GM12878 (cell line): ENCODE results near the gene DNAAF1. TPM values are rescaled to one million over a fixed set of nuclear protein-coding genes. Genes with fewer than 3 reads are reported as not detected.

Experiments used
- ATAC-seq: fragments of 200-7000 bp; cut with Tn5 transposase; 3 replicates; pipeline ENCODE4 v1.9.1; 2020; ENCODE audit warnings: mild to moderate bottlenecking, moderate library complexity
- BruUV-seq: library from RNA; stranded (reverse); fragments of 400-500 nt; replicated peaks from 2 replicates; lab custom pipeline; 2021; lab: Mats Ljungman, UMichigan
- CTCF ChIA-PET: fragments of 300-600 bp; sonication (Branson Sonifier 250); formaldehyde crosslinking; extraction: SDS; loops from one replicate; lab custom pipeline; 2021; ENCODE audit warnings: inconsistent platforms; lab: Yijun Ruan, JAX
- POLR2A ChIA-PET: fragments of 350-600 bp; formaldehyde crosslinking; extraction: SDS; loops from one replicate; lab custom pipeline; 2021; ENCODE audit warnings: inconsistent platforms; lab: Charles Lee
- RAD21 ChIA-PET: fragments of 300-600 bp; sonication (Branson Sonifier 250); formaldehyde crosslinking; loops from one replicate; lab custom pipeline; 2023; ENCODE audit warnings: antibody characterized with exemption; ENCODE audit not compliant: unreplicated experiment; lab: Charles Lee
- SMC1A ChIA-PET: fragments of 300-600 bp; sonication (Branson Sonifier 250); formaldehyde crosslinking; loops from one replicate; lab custom pipeline; 2023; ENCODE audit not compliant: unreplicated experiment, uncharacterized antibody; lab: Charles Lee
- DNase-seq: peaks from one replicate; pipeline ENCODE4 v3.0.0-alpha.2; 2011; ENCODE audit warnings: low read depth, low spot score
- FAIRE-seq: peaks from 3 replicates; lab custom pipeline; 2011; peaks lifted over from hg19 to GRCh38; lab: Jason Lieb, UNC
- H2AFZ ChIP-seq: 2 replicates; pipeline ENCODE4 v1.6.0; 2011; ENCODE audit warnings: low read depth, low read length, control low read depth; ENCODE audit not compliant: control insufficient read depth
- H3K27ac ChIP-seq: 2 replicates; pipeline ENCODE4 v1.5.1; 2011; ENCODE audit warnings: control low read depth; ENCODE audit not compliant: control insufficient read depth, insufficient read depth
- H3K27me3 ChIP-seq, 2 experiments: replicated peaks in 1 of 2; 2 replicates each; pipeline versions ENCODE4 v1.6.0 to v1.6.1; 2011; ENCODE audit warnings: low read length in 1 of 2; ENCODE audit not compliant: control insufficient read depth in 2 of 2, insufficient read depth in 2 of 2
- H3K36me3 ChIP-seq, 2 experiments: 2 replicates each; pipeline ENCODE4 v1.5.1; 2011; ENCODE audit warnings: low read length in 1 of 2; ENCODE audit not compliant: control insufficient read depth in 2 of 2, insufficient read depth in 2 of 2
- H3K4me1 ChIP-seq: 2 replicates; pipeline ENCODE4 v1.6.1; 2011; ENCODE audit warnings: mild to moderate bottlenecking, low read length, moderate library complexity, mixed read lengths; ENCODE audit not compliant: control insufficient read depth, insufficient read depth
- H3K4me2 ChIP-seq: 2 replicates; pipeline ENCODE4 v1.6.0; 2011; ENCODE audit warnings: control low read depth; ENCODE audit not compliant: control insufficient read depth, insufficient read depth
- H3K4me3 ChIP-seq: fragments of 200-600 bp; sonication (generic); 2 replicates; pipeline ENCODE4 v1.5.1; 2016
- H3K79me2 ChIP-seq: 2 replicates; pipeline ENCODE4 v1.6.0; 2011; ENCODE audit warnings: low read length; ENCODE audit not compliant: control insufficient read depth, insufficient read depth
- H3K9ac ChIP-seq: 2 replicates; pipeline ENCODE4 v1.8.0; 2011; ENCODE audit warnings: low read length, control low read depth, mixed read lengths; ENCODE audit not compliant: control insufficient read depth, insufficient read depth
- H3K9me3 ChIP-seq: replicated peaks from 3 replicates; pipeline ENCODE4 v1.5.1; 2011; ENCODE audit warnings: mild to moderate bottlenecking, low read length; ENCODE audit not compliant: control insufficient read depth, insufficient read depth
- H4K20me1 ChIP-seq: 2 replicates; pipeline ENCODE4 v1.6.0; 2011; ENCODE audit not compliant: control insufficient read depth, insufficient read depth
- BCL3 ChIP-seq: IDR thresholded peaks from 2 replicates; pipeline ENCODE4 v1.6.1; 2011; ENCODE audit warnings: borderline replicate concordance, low read depth, mild to moderate bottlenecking, moderate library complexity, low read length; ENCODE audit not compliant: insufficient read depth, poor library complexity, severe bottlenecking
- BHLHE40 ChIP-seq, 2 experiments: fragments of 450-650 bp in 1 of 2; IDR thresholded peaks; 2 replicates each; pipeline ENCODE4 v1.6.1; 2011 to 2017; ENCODE audit warnings: low read depth in 2 of 2, borderline replicate concordance in 1 of 2, improper control_type of control experiment in 1 of 2, low read length in 1 of 2, mild to moderate bottlenecking in 1 of 2
- BRCA1 ChIP-seq: IDR thresholded peaks from 2 replicates; pipeline ENCODE4 v1.6.1; 2011; ENCODE audit warnings: low read depth, low read length, improper control_type of control experiment
- CBX3 ChIP-seq: fragments of 200-600 bp; sonication (generic); IDR thresholded peaks from 2 replicates; pipeline ENCODE4 v1.6.1; 2016; ENCODE audit warnings: low read depth, borderline replicate concordance
- CREM ChIP-seq: IDR thresholded peaks from 2 replicates; pipeline ENCODE4 v1.6.1; 2014; ENCODE audit warnings: antibody characterized with exemption, low read depth
- E2F8 ChIP-seq: fragments of 450-650 bp; IDR thresholded peaks from 2 replicates; pipeline ENCODE4 v1.6.1; 2018; ENCODE audit warnings: mild to moderate bottlenecking, low read depth, moderate library complexity; ENCODE audit not compliant: partially characterized antibody
- EGR1 ChIP-seq, 2 experiments: IDR thresholded peaks; 1 replicate in 1 of 2; 2 replicates in 1 of 2; pipeline ENCODE4 v1.6.1; 2011 to 2012; ENCODE audit warnings: low read depth in 2 of 2, low read length in 2 of 2, borderline replicate concordance in 1 of 2, mild to moderate bottlenecking in 1 of 2, moderate library complexity in 1 of 2
- FOS ChIP-seq: IDR thresholded peaks from 3 replicates; pipeline ENCODE4 v1.6.1; 2011; ENCODE audit warnings: borderline replicate concordance; ENCODE audit not compliant: insufficient read length; ENCODE audit errors: extremely low read depth
- MEF2A ChIP-seq: IDR thresholded peaks from 2 replicates; pipeline ENCODE4 v1.6.1; 2011; ENCODE audit warnings: low read depth, mild to moderate bottlenecking, low read length, moderate library complexity; ENCODE audit not compliant: insufficient read depth
- NFXL1 ChIP-seq: fragments of 450-650 bp; IDR thresholded peaks from 2 replicates; pipeline ENCODE4 v1.6.1; 2017; ENCODE audit warnings: antibody characterized with exemption, mild to moderate bottlenecking, borderline replicate concordance
- NFYB ChIP-seq: IDR thresholded peaks from 2 replicates; pipeline ENCODE4 v1.6.1; 2011; ENCODE audit warnings: low read depth, mild to moderate bottlenecking, low read length, improper control_type of control experiment, moderate library complexity; ENCODE audit not compliant: insufficient read depth
- NKRF ChIP-seq: fragments of 450-650 bp; conservative IDR thresholded peaks from 2 replicates; pipeline ENCODE4 v1.6.1; 2017; ENCODE audit warnings: mild to moderate bottlenecking, moderate library complexity
- NRF1 ChIP-seq: conservative IDR thresholded peaks from 2 replicates; pipeline ENCODE4 v1.6.1; 2011; ENCODE audit warnings: mild to moderate bottlenecking, low read depth, low read length, improper control_type of control experiment
- SMC3 ChIP-seq: IDR thresholded peaks from 2 replicates; pipeline ENCODE4 v1.6.1; 2011; ENCODE audit warnings: low read length, improper control_type of control experiment, borderline replicate concordance
- SUZ12 ChIP-seq: fragments of 200-600 bp; sonication (generic); IDR thresholded peaks from one replicate; pipeline ENCODE4 v1.6.1; 2018; ENCODE audit warnings: antibody characterized with exemption, mild to moderate bottlenecking; ENCODE audit not compliant: unreplicated experiment
- TCF7 ChIP-seq: IDR thresholded peaks from 2 replicates; pipeline ENCODE4 v1.6.1; 2014; ENCODE audit warnings: antibody characterized with exemption, borderline replicate concordance
- ZNF274 ChIP-seq: IDR thresholded peaks from one replicate; pipeline ENCODE4 v1.8.0; 2011; ENCODE audit not compliant: insufficient read length, insufficient read depth
- ZSCAN29 ChIP-seq: fragments of 450-650 bp; IDR thresholded peaks from 2 replicates; pipeline ENCODE4 v1.6.1; 2017; ENCODE audit warnings: mild to moderate bottlenecking, moderate library complexity
- ZZZ3 ChIP-seq: IDR thresholded peaks from 2 replicates; pipeline ENCODE4 v1.6.1; 2011; ENCODE audit warnings: low read depth; ENCODE audit not compliant: control insufficient read depth, insufficient read length
- WGBS: methylation state at CpG from one replicate; pipeline ENCODE4 v1.1.6; 2016; ENCODE audit warnings: low lambda C conversion rate; ENCODE audit not compliant: insufficient replicate concordance, insufficient coverage; ENCODE audit errors: missing lambda C conversion rate; 5-methylcytosine and 5-hydroxymethylcytosine counted together
- in situ Hi-C: fragments of 300-500 bp; cut with MboI; formaldehyde crosslinking; loops from 9 replicates; pipeline ENCODE4 v1.14.3; 2018; ENCODE audit warnings: mixed read lengths
- intact Hi-C: fragments of 100-400 bp; cut with micrococcal nuclease; formaldehyde crosslinking; loops from one replicate; pipeline ENCODE4 v1.14.2; 2022; ENCODE audit not compliant: unreplicated experiment
- polyA plus RNA-seq, 11 experiments: library from polyadenylated mRNA; depleted of rRNA in 4 of 11; unstranded in 6 of 11; stranded (reverse) in 5 of 11; fragments of >200 nt; fragmentation: Nextera tagmentation in 4 of 11; fragmentation: Illumina TruSeq in 1 of 11; extraction: Ambion mirVana in 4 of 11; extraction: Trizol in 1 of 11; gene quantifications; 1 replicate in 1 of 11; 2 replicates in 10 of 11; pipeline versions ENCODE4 v1.2.1 to v1.2.3, GENCODE V29; 2011 to 2016; ENCODE audit warnings: inconsistent platforms in 2 of 11, missing spikeins in 2 of 11, low read depth in 1 of 11
- total RNA-seq, 4 experiments: library from RNA; depleted of rRNA in 3 of 4; stranded (reverse); fragments of >200 nt in 3 of 4; fragmentation: Illumina TruSeq in 1 of 4; extraction: Trizol in 1 of 4; gene quantifications; 2 replicates each; pipeline versions ENCODE4 v1.2.1 to v1.2.3, GENCODE V29; 2013 to 2021

DNAAF1 gene
- total and polyA plus RNA-seq, 10 of the 15 experiments (the other 5 are each of a cell fraction or from before 2014, with no cell fraction given): 0.02 to 0.76 (median 0.08) TPM; not detected in 6

GRCh38 chr16:84159007-84159406, 13.9 kb downstream of the DNAAF1 start:
- H3K4me3 ChIP-seq: no peak overlapping the region
- TF ChIP-seq NRF1 (no peak), SUZ12 (no peak), EGR1 (IDR thresholded peaks at IDR 0.05; ENCODE audit: borderline replicate concordance in 1 of 2, low read depth in 2 of 2, low read length in 2 of 2) (no peak), CBX3 (no peak), ZZZ3 (no peak), MEF2A (no peak), BHLHE40 (IDR thresholded peaks at IDR 0.05; ENCODE audit: borderline replicate concordance in 1 of 2, low read depth in 2 of 2, low read length in 1 of 2) (no peak), NFXL1 (no peak), BRCA1 (no peak), FOS (no peak), CREM (no peak), SMC3 (no peak), E2F8 (no peak), BCL3 (no peak), NFYB (no peak), TCF7 (no peak), ZNF274 (no peak), NKRF (no peak), ZSCAN29 (no peak)
- H2AFZ ChIP-seq: no peak overlapping the region
- ChIA-PET RAD21 (no interaction called here), SMC1A (no interaction called here), POLR2A (no interaction called here), CTCF (no interaction called here)
- H3K9me3 ChIP-seq: no peaks in the 10 kb centered on the region
- H3K36me3 ChIP-seq: no peaks in the 10 kb centered on the region
- no peak for FAIRE-seq
- intact Hi-C loops (no loop called here), in situ Hi-C loops (no loop called here)
- no TSS peak for BruUV-seq
- DNase-seq: no peak
- no peak overlapping the region for H3K9ac ChIP-seq
- H3K4me1 ChIP-seq: no peaks in the 10 kb centered on the region
- H3K27ac ChIP-seq: no peak overlapping the region
- 31% methylated on average over 8 of the region's 9 CpGs for WGBS
- no peaks in the 10 kb centered on the region for H4K20me1 ChIP-seq
- H3K27me3 ChIP-seq: peaks cover 0 to 2% of the 10 kb centered on the region in 2 experiments; a peak in 1 of 4 replicates
- ATAC-seq: no peak
- no peaks in the 10 kb centered on the region for H3K79me2 ChIP-seq
- H3K4me2 ChIP-seq: no peak overlapping the region
